Esophagus squamous epithelium (tissue), 4 donors: ENCODE data around the gene TRAF3.

Source experiments
- POLR2A ChIP-seq, 4 donors: fragments of 450-650 bp; IDR thresholded peaks; one replicate each; pipeline ENCODE4 v1.6.1; 2017; ENCODE audit warnings: antibody characterized with exemption in 4 of 4, mild to moderate bottlenecking in 4 of 4, moderate library complexity in 3 of 4
- TF ChIP-seq, protein P1 (sequence below), 6 experiments: fragments of 450-650 bp in 4 of 6; fragments of 200-600 bp in 2 of 6; sonication (generic) in 2 of 6; IDR thresholded peaks; one replicate each; pipeline ENCODE4 v1.5.1; 2016 to 2019; ENCODE audit warnings: antibody characterized with exemption in 6 of 6, mild to moderate bottlenecking in 4 of 6, moderate library complexity in 4 of 6

DNA sequence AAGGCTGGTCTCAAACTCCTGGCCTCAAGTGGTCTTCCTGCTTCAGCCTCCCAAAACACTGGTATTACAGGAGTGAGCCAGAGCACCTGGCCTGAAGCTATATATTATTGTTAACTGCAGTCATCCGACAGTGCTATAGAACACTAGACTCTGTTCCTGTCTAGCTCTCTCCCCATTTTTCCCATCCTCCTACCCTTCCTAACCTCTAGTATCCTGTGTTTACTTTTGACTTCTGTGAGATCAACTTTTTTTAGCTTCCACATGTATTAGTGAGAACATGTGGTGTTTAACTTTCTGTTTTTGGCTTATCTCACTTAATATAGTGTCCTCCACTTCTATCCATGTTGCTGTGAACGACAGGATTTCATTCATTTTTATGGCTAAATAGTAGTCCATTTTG is 34.7 kb downstream of the TRAF3 start:
- no peak for TF ChIP-seq POLR2A (IDR thresholded peaks at IDR 0.05)
- TF ChIP-seq, protein P1, sequence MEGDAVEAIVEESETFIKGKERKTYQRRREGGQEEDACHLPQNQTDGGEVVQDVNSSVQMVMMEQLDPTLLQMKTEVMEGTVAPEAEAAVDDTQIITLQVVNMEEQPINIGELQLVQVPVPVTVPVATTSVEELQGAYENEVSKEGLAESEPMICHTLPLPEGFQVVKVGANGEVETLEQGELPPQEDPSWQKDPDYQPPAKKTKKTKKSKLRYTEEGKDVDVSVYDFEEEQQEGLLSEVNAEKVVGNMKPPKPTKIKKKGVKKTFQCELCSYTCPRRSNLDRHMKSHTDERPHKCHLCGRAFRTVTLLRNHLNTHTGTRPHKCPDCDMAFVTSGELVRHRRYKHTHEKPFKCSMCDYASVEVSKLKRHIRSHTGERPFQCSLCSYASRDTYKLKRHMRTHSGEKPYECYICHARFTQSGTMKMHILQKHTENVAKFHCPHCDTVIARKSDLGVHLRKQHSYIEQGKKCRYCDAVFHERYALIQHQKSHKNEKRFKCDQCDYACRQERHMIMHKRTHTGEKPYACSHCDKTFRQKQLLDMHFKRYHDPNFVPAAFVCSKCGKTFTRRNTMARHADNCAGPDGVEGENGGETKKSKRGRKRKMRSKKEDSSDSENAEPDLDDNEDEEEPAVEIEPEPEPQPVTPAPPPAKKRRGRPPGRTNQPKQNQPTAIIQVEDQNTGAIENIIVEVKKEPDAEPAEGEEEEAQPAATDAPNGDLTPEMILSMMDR (IDR thresholded peaks at IDR 0.05), result no peak
